ENCODE results near the gene ALPG. TPM values are rescaled to one million over a fixed set of nuclear protein-coding genes. Genes with fewer than 3 reads are reported as not detected.
"Not testable (repeated sequence)": the region's sequence is repeated elsewhere in the genome, so short reads cannot be mapped to it uniquely, and the experiment has no call there.

The ALPG gene
- total RNA-seq, 4 donors from 2014 or later: not detected

GRCh38 chr2:232432598-232433184 is 26.0 kb downstream of the ALPG start:
- WGBS: 67% methylated on average over 14 of the region's 16 CpGs
- intact Hi-C loops (cut with DNase I): no loop called here
- TF ChIP-seq CTCF (IDR thresholded peaks at IDR 0.05): no peak
- no peak for TF ChIP-seq POLR2A (IDR thresholded peaks at IDR 0.05; ENCODE audit: low read depth)
- no peak for TF ChIP-seq EP300 (IDR thresholded peaks at IDR 0.05)
- TF ChIP-seq POLR2AphosphoS5 (IDR thresholded peaks at IDR 0.05): no peak
- Histone ChIP-seq H3K27me3 (peaks cover 0 to 15% (median 0%) of the 10 kb centered on the region in 4 donors), H3K27ac (replicated peaks in 1 of 4) (no peak overlapping the region), H3K36me3 (no peaks in the 10 kb centered on the region), H3K4me1 (no peaks in the 10 kb centered on the region), H3K9me3 (no peaks in the 10 kb centered on the region), H3K4me3 (no peak overlapping the region)
- DNase-seq (ENCODE audit: extremely low spot score): no peak

GRCh38 chr2:232433622-232434021 is 27.0 kb downstream of the ALPG start:
- intact Hi-C loops (cut with DNase I); H3K27me3 ChIP-seq; H3K4me1 ChIP-seq; H3K9me3 ChIP-seq; H3K4me3 ChIP-seq; H3K27ac ChIP-seq (replicated peaks in 1 of 4); H3K36me3 ChIP-seq; DNase-seq (ENCODE audit: extremely low spot score): not testable (repeated sequence)
- WGBS: 82% methylated on average over 4 of the region's 9 CpGs

- no peaks in the 10 kb centered on the region for H3K9me3 ChIP-seq
These were observed 27.4 kb downstream of the ALPG start for GRCh38 chr2:232434091-232434490.

GRCh38 chr2:232434563-232435374 is 28.1 kb downstream of the ALPG start:
- DNase-seq (ENCODE audit: extremely low spot score): no peak
- H3K4me1 ChIP-seq: no peaks in the 10 kb centered on the region
- H3K4me3 ChIP-seq: no peak overlapping the region
- H3K27ac ChIP-seq (replicated peaks in 1 of 4): no peak overlapping the region
- TF ChIP-seq EP300 (IDR thresholded peaks at IDR 0.05) (no peak), POLR2A (IDR thresholded peaks at IDR 0.05; ENCODE audit: low read depth) (no peak), POLR2AphosphoS5 (IDR thresholded peaks at IDR 0.05) (no peak), CTCF (IDR thresholded peaks at IDR 0.05) (no peak)
- WGBS: 93% methylated on average over 10 of the region's 12 CpGs
- intact Hi-C loops (cut with DNase I): loop anchor here (5.0 kb wide), 2 partner anchors 512 to 527 kb away; no protein-coding TSS in a partner anchor
- no peaks in the 10 kb centered on the region for H3K36me3 ChIP-seq
- peaks cover 0 to 16% (median 0%) of the 10 kb centered on the region in 4 donors for H3K27me3 ChIP-seq
- H3K9me3 ChIP-seq: no peaks in the 10 kb centered on the region

More at GRCh38 chr2:232434091-232434490, 27.4 kb downstream of the ALPG start:
- WGBS: 93% methylated on average over 9 of the region's 9 CpGs
- TF ChIP-seq POLR2A (IDR thresholded peaks at IDR 0.05; ENCODE audit: low read depth) (no peak), CTCF (IDR thresholded peaks at IDR 0.05) (no peak), EP300 (IDR thresholded peaks at IDR 0.05) (no peak), POLR2AphosphoS5 (IDR thresholded peaks at IDR 0.05) (no peak)
- intact Hi-C loops (cut with DNase I): no loop called here
- H3K4me3 ChIP-seq: no peak overlapping the region
- H3K36me3 ChIP-seq: no peaks in the 10 kb centered on the region
- H3K4me1 ChIP-seq: no peaks in the 10 kb centered on the region
- no peak for DNase-seq (ENCODE audit: extremely low spot score)
- no peak overlapping the region for H3K27ac ChIP-seq (replicated peaks in 1 of 4)
- H3K27me3 ChIP-seq: peaks cover 0 to 13% (median 0%) of the 10 kb centered on the region in 4 donors

GRCh38 chr2:232435375-232435648 is 28.7 kb downstream of the ALPG start:
- 86% methylated on average over 4 of the region's 4 CpGs for WGBS
- Histone ChIP-seq H3K36me3 (no peaks in the 10 kb centered on the region), H3K4me1 (no peaks in the 10 kb centered on the region), H3K27ac (replicated peaks in 1 of 4) (no peak overlapping the region), H3K27me3 (peaks cover 0 to 16% (median 0%) of the 10 kb centered on the region in 4 donors), H3K4me3 (no peak overlapping the region), H3K9me3 (no peaks in the 10 kb centered on the region)
- TF ChIP-seq CTCF (IDR thresholded peaks at IDR 0.05) (no peak), POLR2AphosphoS5 (IDR thresholded peaks at IDR 0.05) (no peak), POLR2A (IDR thresholded peaks at IDR 0.05; ENCODE audit: low read depth) (no peak), EP300 (IDR thresholded peaks at IDR 0.05) (no peak)
- intact Hi-C loops (cut with DNase I): loop anchor here (5.0 kb wide), 2 partner anchors 513 to 528 kb away; no protein-coding TSS in a partner anchor
- no peak for DNase-seq (ENCODE audit: extremely low spot score)
